GM19438 (cell line): ENCODE results near the gene CCNH.

ENCODE experiments used
- ATAC-seq: cut with Tn5 transposase; IDR thresholded peaks from one replicate; pipeline ENCODE4 v1.9.1; 2021; ENCODE audit warnings: low read depth; ENCODE audit not compliant: unreplicated experiment

CCNH gene

DNA sequence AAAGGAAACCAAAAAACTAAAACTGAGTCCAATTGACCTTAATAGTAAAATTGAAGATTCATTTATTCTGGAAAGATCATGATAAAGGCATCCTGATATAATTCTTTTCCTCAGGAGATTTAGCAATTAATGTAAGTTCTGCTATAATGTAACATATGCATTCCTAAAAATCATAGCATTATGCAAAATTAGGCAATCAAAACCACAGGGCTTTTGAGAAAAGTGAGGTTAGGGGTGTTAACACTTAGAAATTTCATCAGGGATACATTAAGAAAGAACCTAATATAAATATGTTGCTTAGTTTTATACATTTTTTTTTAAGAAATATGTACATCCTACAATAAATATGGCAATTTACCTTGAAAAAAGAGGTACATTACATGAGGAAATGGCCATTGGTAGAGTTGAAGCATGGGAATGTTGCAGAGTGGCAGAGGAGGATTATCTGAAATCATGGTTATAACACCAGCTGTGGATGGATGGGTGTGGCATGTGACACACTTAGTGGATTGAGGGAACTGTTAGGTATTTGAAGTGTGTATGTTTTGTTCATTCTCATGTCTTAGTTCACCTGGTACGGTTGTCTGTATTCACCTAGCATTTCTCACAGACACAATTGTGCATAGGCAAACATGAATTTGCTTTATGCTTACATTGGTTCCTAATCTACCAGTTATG, 51.1 kb downstream of the CCNH start:
- ATAC-seq: no peak

DNA sequence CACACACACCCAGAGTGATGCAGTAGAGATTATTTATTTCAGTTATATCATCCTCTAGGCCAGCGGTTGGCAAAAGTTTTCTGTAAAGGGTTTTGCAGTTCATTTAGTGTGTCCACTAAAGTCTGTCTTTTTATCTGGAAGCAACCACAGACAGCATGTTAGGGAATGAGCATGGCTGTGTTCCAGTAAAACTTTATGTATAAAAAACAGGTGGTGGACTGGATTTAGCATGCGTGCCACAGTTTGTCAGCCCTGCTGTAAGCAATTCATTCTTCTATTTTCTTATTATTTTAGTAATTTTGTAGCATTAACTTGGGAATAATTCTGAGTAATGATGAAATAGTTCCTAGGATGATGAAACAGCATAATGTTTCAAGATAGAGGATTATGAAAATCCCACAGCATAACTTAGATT, 51.7 kb downstream of the CCNH start:
- ATAC-seq: no peak

DNA sequence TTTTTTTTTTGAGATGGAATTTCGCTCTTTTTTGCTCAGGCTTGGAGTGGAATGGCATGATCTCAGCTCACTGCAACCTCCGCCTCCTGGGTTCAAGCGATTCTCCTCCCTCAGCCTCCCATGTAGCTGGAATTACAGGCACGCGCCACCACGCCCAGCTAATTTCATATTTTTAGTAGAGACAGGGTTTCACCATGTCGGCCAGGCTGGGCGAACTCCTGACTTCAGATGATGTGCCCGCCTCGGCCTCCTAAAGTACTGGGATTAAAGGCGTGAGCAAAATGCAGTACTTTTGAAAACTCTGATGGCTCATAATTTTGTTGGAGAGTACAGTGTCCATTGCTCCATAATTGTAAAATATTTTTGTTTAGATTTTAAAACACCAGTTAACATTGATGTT, 52.6 kb downstream of the CCNH start:
- ATAC-seq: no peak

DNA sequence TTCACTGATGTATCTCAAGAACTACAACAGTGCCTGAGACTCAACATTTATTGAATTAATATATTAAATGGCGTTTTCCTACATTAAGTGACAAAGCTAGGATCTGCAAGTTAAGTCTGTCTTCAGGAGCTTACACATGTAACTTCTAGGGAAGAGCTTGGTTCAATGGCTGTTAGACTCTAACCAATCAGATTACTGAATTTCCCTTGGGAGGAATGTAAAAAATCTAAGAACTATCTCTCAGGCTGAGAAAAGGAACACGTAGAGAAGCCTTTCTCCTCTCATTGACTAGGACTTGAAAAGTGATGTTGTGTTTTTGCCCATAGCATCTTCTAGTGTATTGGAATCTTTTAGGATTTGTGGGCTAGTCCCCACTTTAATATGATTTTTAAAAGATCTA, 53.6 kb downstream of the CCNH start:
- ATAC-seq: no peak

DNA sequence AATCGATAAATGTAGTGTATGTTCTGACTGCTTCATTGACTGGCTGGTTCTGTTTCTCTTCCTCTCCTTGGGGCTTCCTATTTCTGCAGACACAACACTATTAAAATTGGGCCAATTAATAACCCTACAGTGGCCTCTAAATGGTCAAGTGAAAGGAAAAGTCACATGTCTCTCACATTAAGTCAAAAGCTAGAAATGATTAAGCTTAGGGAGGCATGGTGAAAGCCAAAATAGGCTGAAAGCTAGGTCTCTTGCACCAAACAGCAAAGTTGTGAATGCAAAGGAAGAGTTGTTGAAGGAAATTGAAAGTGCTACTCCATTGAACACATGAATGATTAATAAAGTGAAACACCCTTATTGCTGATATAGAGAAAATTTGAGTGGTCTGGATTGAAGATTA, 58.2 kb downstream of the CCNH start:
- peak; percentile 98 for ATAC-seq

DNA sequence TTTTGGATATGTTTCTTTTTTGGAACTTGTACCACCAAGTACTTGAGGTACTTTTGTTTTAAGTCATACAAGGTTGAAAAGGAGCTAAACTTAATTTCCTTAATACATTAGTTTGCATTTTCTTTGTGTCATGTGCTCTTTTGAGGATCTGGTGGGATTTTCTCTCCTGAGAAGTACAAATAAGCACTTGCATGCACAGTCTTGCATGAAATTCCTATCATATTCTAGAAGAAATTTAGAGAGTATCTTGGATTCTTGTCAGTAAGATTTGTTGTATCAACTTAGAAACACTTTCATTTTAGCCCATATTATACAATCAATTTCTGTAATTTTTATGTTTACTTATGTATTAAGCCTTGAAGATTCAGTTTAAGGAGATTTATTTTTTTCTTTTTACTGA, 64.9 kb downstream of the CCNH start:
- no peak for ATAC-seq

DNA sequence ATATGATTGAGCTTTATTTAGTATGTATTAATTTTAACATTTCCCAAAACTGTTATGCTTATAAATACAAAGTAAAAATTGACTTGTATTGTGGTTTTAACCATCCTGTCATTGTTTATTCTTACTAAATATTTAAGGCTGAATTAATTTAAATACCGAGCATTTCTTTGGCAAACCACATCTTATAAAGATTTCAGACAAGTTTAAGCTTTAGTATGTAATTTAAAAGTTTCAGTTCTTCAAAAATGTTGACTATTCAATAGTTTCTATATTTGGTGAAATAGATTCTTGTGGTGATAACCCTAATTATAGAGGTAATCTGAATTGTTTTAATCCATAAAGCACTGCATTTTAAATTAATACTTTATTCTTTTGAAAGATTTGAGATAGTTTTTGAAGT, 65.5 kb downstream of the CCNH start:
- ATAC-seq: no peak
